H7 (cell line): ENCODE results near the gene SMAD5. TPM values are rescaled to one million over a fixed set of nuclear protein-coding genes. Genes with fewer than 3 reads are reported as not detected.

Source experiments
- DNase-seq: peaks from one replicate; pipeline ENCODE4 v3.0.0; 2012
- H3K27me3 ChIP-seq: 2 replicates; pipeline ENCODE4 v1.6.0; 2011; ENCODE audit warnings: mild to moderate bottlenecking, low read length; ENCODE audit not compliant: control insufficient read depth, insufficient read depth
- H3K36me3 ChIP-seq: replicated peaks from 2 replicates; pipeline ENCODE4 v1.5.1; 2011; ENCODE audit warnings: low read length; ENCODE audit not compliant: control insufficient read depth, insufficient read depth
- H3K4me3 ChIP-seq: 2 replicates; pipeline ENCODE4 v1.5.1; 2011; ENCODE audit warnings: low read depth, mild to moderate bottlenecking, control low read depth, low read length, moderate library complexity; ENCODE audit not compliant: insufficient read depth
- total RNA-seq: library from RNA; depleted of rRNA; stranded (reverse); fragments of >200 nt; shearing (Covaris generic); gene quantifications from 2 replicates; pipeline ENCODE4 v1.2.3, GENCODE V29; 2014

SMAD5 gene
- total RNA-seq, 1 experiment from 2014 or later, result 38.4 TPM

- DNase-seq, result no peak
- no peak overlapping the region for H3K4me3 ChIP-seq
- H3K36me3 ChIP-seq, result peaks cover 15% of the 10 kb centered on the region
- no peaks in the 10 kb centered on the region for H3K27me3 ChIP-seq
Observed at GRCh38 chr5:136157514-136157913, 24.9 kb downstream of the SMAD5 start.

- H3K36me3 ChIP-seq, result peaks cover 13% of the 10 kb centered on the region
- H3K27me3 ChIP-seq, result no peaks in the 10 kb centered on the region
- no peak for DNase-seq
- H3K4me3 ChIP-seq, result no peak overlapping the region
Observed at GRCh38 chr5:136159457-136159856, 26.8 kb downstream of the SMAD5 start.

GRCh38 chr5:136162008-136162407, 29.4 kb downstream of the SMAD5 start:
- Histone ChIP-seq H3K36me3 (peaks cover 4% of the 10 kb centered on the region), H3K4me3 (no peak overlapping the region), H3K27me3 (no peaks in the 10 kb centered on the region)
- DNase-seq, result no peak

- Histone ChIP-seq H3K4me3 (no peak overlapping the region), H3K36me3 (peaks cover 4% of the 10 kb centered on the region), H3K27me3 (no peaks in the 10 kb centered on the region)
- no peak for DNase-seq
Observed at GRCh38 chr5:136164226-136164625, 31.6 kb downstream of the SMAD5 start.

- DNase-seq, result no peak
- Histone ChIP-seq H3K4me3 (no peak overlapping the region), H3K27me3 (no peaks in the 10 kb centered on the region), H3K36me3 (peaks cover 2% of the 10 kb centered on the region)
Observed at GRCh38 chr5:136166909-136167308, 34.3 kb downstream of the SMAD5 start.

- DNase-seq, result no peak
- H3K4me3 ChIP-seq, result no peak overlapping the region
- no peaks in the 10 kb centered on the region for H3K27me3 ChIP-seq
- peaks cover 6% of the 10 kb centered on the region for H3K36me3 ChIP-seq
Observed at GRCh38 chr5:136169218-136169617, 36.6 kb downstream of the SMAD5 start.

GRCh38 chr5:136174021-136174659, 41.5 kb downstream of the SMAD5 start:
- Histone ChIP-seq H3K36me3 (peaks cover 6% of the 10 kb centered on the region), H3K4me3 (no peak overlapping the region), H3K27me3 (no peaks in the 10 kb centered on the region)
- peak; percentile 43 for DNase-seq

- no peaks in the 10 kb centered on the region for H3K27me3 ChIP-seq
- H3K36me3 ChIP-seq, result no peaks in the 10 kb centered on the region
- DNase-seq, result no peak
- no peak overlapping the region for H3K4me3 ChIP-seq
Observed at GRCh38 chr5:136182618-136183017, 50.0 kb downstream of the SMAD5 start.

- DNase-seq, result no peak
- H3K27me3 ChIP-seq, result peaks cover 12% of the 10 kb centered on the region
- no peaks in the 10 kb centered on the region for H3K36me3 ChIP-seq
Observed at GRCh38 chr5:136185974-136186665, 53.5 kb downstream of the SMAD5 start.

GRCh38 chr5:136186796-136187195, 54.2 kb downstream of the SMAD5 start:
- no peaks in the 10 kb centered on the region for H3K36me3 ChIP-seq
- peaks cover 19% of the 10 kb centered on the region for H3K27me3 ChIP-seq
- H3K4me3 ChIP-seq, result no peak overlapping the region
- no peak for DNase-seq

More at GRCh38 chr5:136185974-136186665, 53.5 kb downstream of the SMAD5 start:
- H3K4me3 ChIP-seq, result no peak overlapping the region

GRCh38 chr5:136188859-136189258, 56.2 kb downstream of the SMAD5 start:
- Histone ChIP-seq H3K4me3 (no peak overlapping the region), H3K36me3 (no peaks in the 10 kb centered on the region), H3K27me3 (peaks cover 39% of the 10 kb centered on the region)
- no peak for DNase-seq

- peaks cover 53% of the 10 kb centered on the region for H3K27me3 ChIP-seq
- no peaks in the 10 kb centered on the region for H3K36me3 ChIP-seq
- DNase-seq, result no peak
- H3K4me3 ChIP-seq, result no peak overlapping the region
Observed at GRCh38 chr5:136190091-136190720, 57.6 kb downstream of the SMAD5 start.

- H3K4me3 ChIP-seq, result no peak overlapping the region
- H3K36me3 ChIP-seq, result no peaks in the 10 kb centered on the region
- peaks cover 59% of the 10 kb centered on the region for H3K27me3 ChIP-seq
- no peak for DNase-seq
Observed at GRCh38 chr5:136190904-136191303, 58.3 kb downstream of the SMAD5 start.

- Histone ChIP-seq H3K36me3 (no peaks in the 10 kb centered on the region), H3K4me3 (peak overlapping the region; percentile 50), H3K27me3 (peaks cover 62% of the 10 kb centered on the region)
- peak; percentile 68 for DNase-seq
Observed at GRCh38 chr5:136191304-136192014, 58.8 kb downstream of the SMAD5 start.
